HG03139 (cell line): Measurements from ENCODE around the gene JDP2.

Experiments used
- ATAC-seq: cut with Tn5 transposase; IDR thresholded peaks from one replicate; pipeline ENCODE4 v1.9.1; 2021; ENCODE audit not compliant: unreplicated experiment

Gene JDP2

DNA sequence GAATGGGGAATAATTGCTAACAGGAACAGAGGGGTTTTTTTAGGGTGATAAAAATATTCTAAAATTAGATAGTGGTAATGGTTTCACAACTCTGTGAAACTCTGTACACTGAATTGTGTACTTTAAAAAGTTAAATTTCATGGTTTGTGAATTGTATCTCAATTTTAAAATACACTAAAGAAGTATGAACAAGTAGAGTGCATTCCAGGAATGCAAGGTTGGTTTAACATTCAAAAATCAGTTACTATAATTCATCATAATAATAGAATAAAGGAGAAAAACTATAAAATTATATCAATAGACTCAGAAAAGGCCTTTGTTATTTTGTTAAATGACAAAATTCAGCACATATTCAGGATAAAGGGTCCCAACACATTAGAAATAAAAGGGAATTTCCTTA lies 83.4 kb downstream of the JDP2 start:
- ATAC-seq, result no peak

DNA sequence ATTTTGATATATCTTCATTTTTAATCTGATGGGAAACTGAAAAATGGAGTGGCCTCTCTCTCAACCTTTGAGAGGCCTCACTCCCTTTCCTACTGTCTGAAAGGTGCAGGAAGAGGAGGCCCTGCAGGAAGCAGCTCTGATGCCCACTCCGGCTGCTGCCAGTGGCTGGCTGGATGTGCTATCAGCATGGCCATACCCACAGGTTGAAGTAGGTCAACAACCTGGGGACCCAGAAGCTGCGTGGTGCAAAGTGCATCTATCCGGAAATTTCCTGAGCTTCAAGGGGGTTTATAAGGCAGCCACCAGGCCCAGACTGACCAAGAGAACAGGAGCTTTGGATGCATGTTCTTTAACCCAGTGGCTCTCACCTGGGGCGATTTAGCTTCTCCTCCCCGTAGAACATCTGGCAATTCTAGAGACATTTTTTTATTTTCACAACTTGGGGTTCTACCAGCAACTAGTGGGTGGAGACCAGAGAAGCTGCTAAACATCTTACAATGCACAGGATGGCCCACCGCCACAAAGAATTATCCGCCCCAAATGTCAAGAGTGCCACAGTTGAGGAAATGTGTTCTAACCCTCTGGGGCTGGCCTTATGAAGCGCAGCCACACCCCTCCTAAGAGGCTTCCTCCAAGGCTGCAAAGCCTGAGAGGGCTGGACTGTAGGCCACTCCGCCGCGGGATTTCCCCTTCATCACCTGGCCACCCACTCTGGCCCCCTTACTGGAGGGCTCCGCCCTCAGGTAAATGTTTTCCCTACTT lies 86.3 kb downstream of the JDP2 start:
- no peak for ATAC-seq

DNA sequence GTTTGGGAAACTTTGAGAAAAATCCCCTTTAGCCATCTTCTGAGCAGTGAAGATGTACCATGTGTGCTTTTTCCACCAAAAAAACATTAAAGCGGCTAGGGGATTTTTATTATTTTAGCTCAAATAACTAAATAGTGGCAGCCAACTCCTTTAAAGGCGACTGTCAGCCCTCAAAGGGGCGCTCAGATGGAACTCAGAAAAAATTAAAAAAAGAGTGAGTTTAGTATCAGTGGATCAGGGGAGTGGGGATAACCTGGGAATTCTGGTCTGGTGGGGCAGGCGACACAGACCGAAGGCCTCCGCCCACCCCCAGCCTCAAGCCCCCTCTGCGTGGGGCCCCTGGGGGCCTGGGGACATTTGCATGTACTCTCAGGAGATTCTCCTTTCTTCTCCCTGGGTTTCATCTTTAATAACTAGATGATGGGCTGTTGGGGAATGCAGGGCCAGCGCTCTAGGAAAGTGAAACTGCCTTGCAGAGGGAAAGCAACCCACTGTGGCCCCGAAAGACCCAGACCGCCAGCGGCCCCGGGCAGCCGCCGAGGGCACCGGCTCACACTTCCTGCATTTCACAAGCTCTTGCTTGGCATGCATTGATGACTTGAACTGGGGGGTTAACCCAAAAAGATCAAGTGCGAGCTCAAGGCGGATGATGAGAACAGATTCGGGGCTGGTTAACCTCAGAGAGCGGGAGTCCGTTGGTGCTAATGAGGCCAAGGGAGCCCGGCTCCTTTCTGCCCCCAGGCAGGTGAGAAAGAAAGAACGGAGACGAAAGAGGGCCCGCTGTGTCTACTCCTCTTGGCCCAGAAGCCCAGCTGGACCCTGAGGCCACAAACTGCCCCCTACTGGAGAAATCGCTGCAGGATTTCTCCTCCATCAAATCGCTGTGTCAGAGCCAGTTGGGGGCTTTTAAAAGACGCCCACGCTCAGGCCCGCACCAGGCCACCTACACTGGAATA lies 87.1 kb downstream of the JDP2 start:
- ATAC-seq, result no peak

- ATAC-seq, result no peak
These were observed 87.8 kb downstream of the JDP2 start for GRCh38 chr14:75515629-75515996.

GRCh38 chr14:75518625-75519024 lies 90.8 kb downstream of the JDP2 start:
- no peak for ATAC-seq

DNA sequence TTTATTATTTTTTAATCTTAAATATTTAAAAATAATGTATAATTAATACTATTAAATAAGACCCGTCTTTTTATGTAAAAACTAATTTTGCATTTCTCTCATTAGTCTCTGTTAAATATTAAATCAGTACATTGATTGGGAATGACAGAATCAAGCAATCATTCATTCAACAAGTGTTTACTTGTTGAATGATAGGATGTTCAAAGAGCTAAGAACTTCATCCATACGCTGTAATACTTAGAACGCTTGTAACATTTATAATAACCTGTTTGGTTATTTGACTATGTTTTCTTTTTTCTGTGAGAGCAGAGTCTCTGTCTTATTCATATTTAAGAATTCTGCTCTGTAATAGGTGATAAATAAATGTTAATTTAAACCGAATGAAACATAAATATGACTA lies 91.6 kb downstream of the JDP2 start:
- ATAC-seq, result no peak

DNA sequence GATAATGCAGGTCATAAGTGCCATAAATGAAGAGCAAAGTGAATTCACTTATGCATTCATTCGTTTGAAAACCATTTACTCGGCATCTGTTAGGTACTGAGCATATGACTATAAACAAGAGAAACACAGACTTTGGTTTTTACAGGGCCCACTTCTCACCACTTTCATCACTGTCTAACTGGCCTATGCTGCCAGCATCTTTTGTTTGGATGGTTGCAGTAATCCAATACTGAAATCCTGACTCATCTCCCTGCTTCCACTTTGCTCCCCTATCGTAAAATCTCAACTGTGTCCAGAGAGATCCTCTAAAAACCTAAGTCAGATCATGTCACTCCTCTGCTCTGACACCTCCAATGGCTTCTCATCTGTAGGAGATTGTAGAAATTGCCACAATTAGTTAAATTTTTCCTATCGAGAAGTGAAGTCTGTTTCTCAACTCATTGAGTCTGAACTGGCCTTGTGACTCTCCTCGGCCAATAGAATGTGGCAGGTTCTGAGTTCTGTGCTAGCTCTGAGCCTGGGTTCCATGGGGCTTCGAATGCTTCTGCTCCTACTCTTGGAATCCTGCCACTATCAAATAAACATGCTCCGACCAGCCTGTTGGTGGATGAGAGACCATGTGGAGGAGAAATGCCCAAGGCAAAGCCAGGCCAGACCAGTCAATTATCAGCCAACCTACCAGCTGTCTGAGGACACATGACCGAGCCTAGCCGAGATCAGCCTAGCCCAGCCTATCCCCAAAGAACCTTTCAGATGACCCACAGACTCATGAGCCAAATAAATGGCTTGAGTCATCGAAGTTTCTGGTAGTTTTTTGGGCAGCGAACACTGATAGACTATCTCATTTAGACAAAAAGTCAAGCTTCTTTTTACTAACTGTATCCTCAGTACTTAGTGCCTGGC lies 92.3 kb downstream of the JDP2 start:
- no peak for ATAC-seq

DNA sequence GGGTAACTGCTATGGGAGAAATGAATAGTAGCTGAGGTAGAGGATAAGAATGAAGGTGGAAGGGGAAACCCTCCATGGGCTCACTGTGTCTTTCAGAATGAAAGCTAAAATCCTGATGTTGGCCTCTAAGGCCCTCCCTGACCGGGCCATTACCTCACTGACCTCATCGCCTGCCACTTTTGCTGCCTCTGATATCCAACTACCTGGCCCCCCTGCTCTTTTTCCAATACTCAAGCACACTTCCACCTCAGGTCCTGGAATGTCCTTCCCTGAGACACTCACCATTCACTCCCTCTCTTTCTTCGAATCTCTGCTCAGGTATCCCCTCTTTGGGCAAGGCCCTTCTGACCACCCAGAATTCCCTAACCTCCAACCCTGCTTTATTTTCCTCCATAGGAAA lies 93.0 kb downstream of the JDP2 start:
- no peak for ATAC-seq

- no peak for ATAC-seq
These were observed 93.8 kb downstream of the JDP2 start for GRCh38 chr14:75521415-75522199.

- peak; percentile 55 for ATAC-seq
These were observed 94.6 kb downstream of the JDP2 start, which contains the start of gene BATF for GRCh38 chr14:75522224-75522982. TSS of gene BATF (plus strand) at chr14:75522469. CDS start at chr14:75522683, 214 bp downstream.

DNA sequence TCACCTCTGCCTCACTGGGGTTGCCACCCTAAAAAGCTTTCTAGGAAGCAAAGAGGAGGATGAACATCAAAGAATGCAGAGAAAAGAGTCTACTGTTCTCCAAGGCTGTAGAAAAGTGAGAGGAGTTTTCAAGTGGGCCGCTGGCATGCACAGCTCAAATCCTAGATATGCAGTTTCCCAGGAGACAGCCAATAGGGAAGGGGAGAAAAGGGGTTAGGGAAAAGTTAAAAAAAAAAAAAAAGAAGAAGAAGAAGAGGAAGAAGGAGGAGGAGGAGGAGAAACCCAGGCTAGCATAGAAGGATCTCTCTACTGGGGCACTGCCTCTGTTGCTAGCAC lies 95.1 kb downstream of the JDP2 start:
- no peak for ATAC-seq
